Upper lobe of left lung (tissue), 4 donors: ENCODE measurements around the gene LIN52.

Source experiments
- POLR2A ChIP-seq, 4 donors: fragments of 450-650 bp; IDR thresholded peaks; one replicate each; pipeline ENCODE4 v1.5.1; 2016 to 2017; ENCODE audit warnings: antibody characterized with exemption in 4 of 4, mild to moderate bottlenecking in 2 of 4
- TF ChIP-seq, protein P1 (sequence below), 6 experiments: fragments of 450-650 bp in 4 of 6; fragments of 200-600 bp in 2 of 6; sonication (generic) in 2 of 6; IDR thresholded peaks; one replicate each; pipeline ENCODE4 v1.5.1; 2016 to 2019; ENCODE audit warnings: antibody characterized with exemption in 6 of 6

DNA sequence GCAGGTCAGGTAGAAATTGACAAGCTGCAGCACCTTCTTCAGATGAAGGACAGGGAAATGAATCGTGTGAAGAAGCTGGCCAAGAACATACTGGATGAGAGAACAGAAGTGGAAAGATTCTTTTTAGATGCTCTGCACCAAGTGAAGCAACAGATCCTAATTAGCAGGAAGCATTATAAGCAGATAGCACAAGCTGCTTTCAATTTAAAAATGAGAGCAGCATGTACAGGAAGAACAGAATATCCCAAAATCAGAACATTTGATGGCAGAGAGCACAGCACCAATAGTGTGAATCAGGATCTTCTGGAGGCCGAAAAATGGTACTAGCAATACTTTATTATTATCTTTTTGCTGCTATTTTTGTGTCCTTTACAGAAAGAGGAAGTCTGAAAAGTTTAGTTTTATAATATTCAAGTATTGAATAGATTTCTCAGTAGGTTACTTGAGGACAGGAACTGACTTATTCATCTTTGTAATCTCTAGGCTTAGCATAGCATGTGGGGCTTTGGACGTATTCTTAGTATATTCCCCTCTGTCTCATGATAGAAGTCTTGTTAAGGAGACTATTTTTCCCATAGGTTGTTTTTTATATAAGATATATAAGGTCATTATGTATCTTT is 34.8 kb upstream of the LIN52 start:
- TF ChIP-seq POLR2A (IDR thresholded peaks at IDR 0.05): no peak
- TF ChIP-seq, protein P1, sequence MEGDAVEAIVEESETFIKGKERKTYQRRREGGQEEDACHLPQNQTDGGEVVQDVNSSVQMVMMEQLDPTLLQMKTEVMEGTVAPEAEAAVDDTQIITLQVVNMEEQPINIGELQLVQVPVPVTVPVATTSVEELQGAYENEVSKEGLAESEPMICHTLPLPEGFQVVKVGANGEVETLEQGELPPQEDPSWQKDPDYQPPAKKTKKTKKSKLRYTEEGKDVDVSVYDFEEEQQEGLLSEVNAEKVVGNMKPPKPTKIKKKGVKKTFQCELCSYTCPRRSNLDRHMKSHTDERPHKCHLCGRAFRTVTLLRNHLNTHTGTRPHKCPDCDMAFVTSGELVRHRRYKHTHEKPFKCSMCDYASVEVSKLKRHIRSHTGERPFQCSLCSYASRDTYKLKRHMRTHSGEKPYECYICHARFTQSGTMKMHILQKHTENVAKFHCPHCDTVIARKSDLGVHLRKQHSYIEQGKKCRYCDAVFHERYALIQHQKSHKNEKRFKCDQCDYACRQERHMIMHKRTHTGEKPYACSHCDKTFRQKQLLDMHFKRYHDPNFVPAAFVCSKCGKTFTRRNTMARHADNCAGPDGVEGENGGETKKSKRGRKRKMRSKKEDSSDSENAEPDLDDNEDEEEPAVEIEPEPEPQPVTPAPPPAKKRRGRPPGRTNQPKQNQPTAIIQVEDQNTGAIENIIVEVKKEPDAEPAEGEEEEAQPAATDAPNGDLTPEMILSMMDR (IDR thresholded peaks at IDR 0.05): no peak
